Bronchial epithelial cell (primary cell): ENCODE results near the gene PIK3IP1. TPM values are rescaled to one million over a fixed set of nuclear protein-coding genes. Genes with fewer than 3 reads are reported as not detected.

Source experiments
- DNase-seq: peaks from one replicate; pipeline ENCODE4 v3.0.0-alpha.2; 2010; ENCODE audit warnings: low read depth
- FAIRE-seq: peaks from 2 replicates; lab custom pipeline; 2011; peaks lifted over from hg19 to GRCh38; lab: Jason Lieb, UNC
- H3K27me3 ChIP-seq: 2 replicates; pipeline ENCODE4 v1.5.1; 2011; ENCODE audit warnings: low read length; ENCODE audit not compliant: control insufficient read depth, insufficient read depth
- H3K36me3 ChIP-seq: 2 replicates; pipeline ENCODE4 v1.5.1; 2011; ENCODE audit warnings: low read length; ENCODE audit not compliant: control insufficient read depth, insufficient read depth
- H3K4me3 ChIP-seq: 2 replicates; pipeline ENCODE4 v1.5.1; 2011; ENCODE audit warnings: mild to moderate bottlenecking, low read depth, low read length, control low read depth
- CTCF ChIP-seq: IDR thresholded peaks from 2 replicates; pipeline ENCODE4 v1.5.1; 2011; ENCODE audit warnings: mild to moderate bottlenecking, moderate library complexity, low read length, control low read depth, inconsistent platforms; ENCODE audit not compliant: insufficient read depth, severe bottlenecking
- total RNA-seq: library from RNA; depleted of rRNA; stranded (reverse); fragments of >200 nt; gene quantifications from 2 replicates; pipeline ENCODE4 v1.2.1, GENCODE V29; 2014

PIK3IP1 gene
- total RNA-seq, 1 donor from 2014 or later: 6.3 TPM

- FAIRE-seq (no peak), DNase-seq (no peak)
- Histone ChIP-seq H3K4me3 (no peak overlapping the region), H3K27me3 (no peaks in the 10 kb centered on the region), H3K36me3 (peaks cover 68% of the 10 kb centered on the region)
- no peak for TF ChIP-seq CTCF
Observed at GRCh38 chr22:31271026-31271425, 21.3 kb downstream of the PIK3IP1 start.

GRCh38 chr22:31269892-31270579, 22.3 kb downstream of the PIK3IP1 start:
- DNase-seq (no peak), FAIRE-seq (no peak)
- TF ChIP-seq CTCF: no peak
- Histone ChIP-seq H3K36me3 (peaks cover 69% of the 10 kb centered on the region), H3K4me3 (no peak overlapping the region), H3K27me3 (no peaks in the 10 kb centered on the region)

- Histone ChIP-seq H3K36me3 (peaks cover 67% of the 10 kb centered on the region), H3K4me3 (no peak overlapping the region), H3K27me3 (no peaks in the 10 kb centered on the region)
- no peak for FAIRE-seq
- TF ChIP-seq CTCF: no peak
- no peak for DNase-seq
Observed at GRCh38 chr22:31268281-31268680, 24.0 kb downstream of the PIK3IP1 start.

GRCh38 chr22:31263896-31264640, 28.2 kb downstream of the PIK3IP1 start:
- H3K36me3 ChIP-seq: peaks cover 64% of the 10 kb centered on the region
- FAIRE-seq: no peak
- H3K27me3 ChIP-seq: no peaks in the 10 kb centered on the region
- TF ChIP-seq CTCF: no peak
- no peak overlapping the region for H3K4me3 ChIP-seq
- no peak for DNase-seq

- DNase-seq (no peak), FAIRE-seq (no peak)
- no peak for TF ChIP-seq CTCF
- Histone ChIP-seq H3K27me3 (no peaks in the 10 kb centered on the region), H3K36me3 (peaks cover 61% of the 10 kb centered on the region), H3K4me3 (no peak overlapping the region)
Observed at GRCh38 chr22:31262312-31263133, 29.8 kb downstream of the PIK3IP1 start.
